ENCODE data around the gene MDN1. TPM values are rescaled to one million over a fixed set of nuclear protein-coding genes. Genes with fewer than 3 reads are reported as not detected.

The MDN1 gene
- total RNA-seq, 1 experiment from 2014 or later: 50.0 TPM

DNA sequence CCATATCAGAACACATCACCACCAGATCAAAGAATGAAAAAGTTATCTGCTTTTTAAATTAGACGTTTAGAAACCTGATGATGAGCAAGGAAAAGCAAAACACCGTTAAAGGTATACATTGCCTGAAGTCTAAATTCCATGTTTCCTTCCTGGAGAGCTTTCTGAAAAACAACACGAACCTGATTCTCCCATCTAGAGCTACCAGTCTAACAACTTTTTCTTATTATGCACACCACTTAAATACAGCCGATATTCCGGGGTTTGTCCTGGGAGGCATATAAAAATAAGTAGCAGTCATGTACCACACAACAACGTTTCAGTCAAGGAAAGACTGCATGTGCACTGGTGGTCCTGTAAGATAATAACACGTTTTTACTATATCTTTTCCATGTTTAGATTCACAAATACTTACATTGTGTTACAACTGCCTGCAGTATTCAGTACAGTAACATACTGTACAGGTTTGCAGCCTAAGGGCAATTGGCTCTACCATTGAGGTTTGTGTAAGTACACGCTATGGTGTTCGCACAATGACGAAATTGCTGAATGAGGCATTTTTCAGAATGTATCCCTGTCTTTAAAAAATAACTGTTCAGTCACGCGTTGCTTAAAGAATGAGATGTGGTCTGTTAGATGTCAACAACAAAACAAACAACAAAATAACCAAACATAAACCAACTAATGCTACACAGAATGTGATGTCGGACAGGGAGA is 162.0 kb downstream of the MDN1 start:
- intact Hi-C loops (cut with micrococcal nuclease; ENCODE audit: unreplicated experiment): no loop called here
- CTCF ChIA-PET: no interaction called here
- no peak for DNase-seq
- Mint-ChIP-seq H3K4me3 (ENCODE audit: low read depth, unreplicated experiment) (no peak overlapping the region), H3K36me3 (ENCODE audit: insufficient read depth, unreplicated experiment) (peaks cover 6% of the 10 kb centered on the region), H3K27ac (ENCODE audit: unreplicated experiment) (no peak overlapping the region), H3K27me3 (ENCODE audit: unreplicated experiment) (no peaks in the 10 kb centered on the region), H3K4me1 (ENCODE audit: low read depth, unreplicated experiment) (no peaks in the 10 kb centered on the region), H3K9me3 (ENCODE audit: low read depth, unreplicated experiment) (no peaks in the 10 kb centered on the region)
- TF ChIP-seq, protein P1, sequence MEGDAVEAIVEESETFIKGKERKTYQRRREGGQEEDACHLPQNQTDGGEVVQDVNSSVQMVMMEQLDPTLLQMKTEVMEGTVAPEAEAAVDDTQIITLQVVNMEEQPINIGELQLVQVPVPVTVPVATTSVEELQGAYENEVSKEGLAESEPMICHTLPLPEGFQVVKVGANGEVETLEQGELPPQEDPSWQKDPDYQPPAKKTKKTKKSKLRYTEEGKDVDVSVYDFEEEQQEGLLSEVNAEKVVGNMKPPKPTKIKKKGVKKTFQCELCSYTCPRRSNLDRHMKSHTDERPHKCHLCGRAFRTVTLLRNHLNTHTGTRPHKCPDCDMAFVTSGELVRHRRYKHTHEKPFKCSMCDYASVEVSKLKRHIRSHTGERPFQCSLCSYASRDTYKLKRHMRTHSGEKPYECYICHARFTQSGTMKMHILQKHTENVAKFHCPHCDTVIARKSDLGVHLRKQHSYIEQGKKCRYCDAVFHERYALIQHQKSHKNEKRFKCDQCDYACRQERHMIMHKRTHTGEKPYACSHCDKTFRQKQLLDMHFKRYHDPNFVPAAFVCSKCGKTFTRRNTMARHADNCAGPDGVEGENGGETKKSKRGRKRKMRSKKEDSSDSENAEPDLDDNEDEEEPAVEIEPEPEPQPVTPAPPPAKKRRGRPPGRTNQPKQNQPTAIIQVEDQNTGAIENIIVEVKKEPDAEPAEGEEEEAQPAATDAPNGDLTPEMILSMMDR (IDR thresholded peaks at IDR 0.05; ENCODE audit: unreplicated experiment): no peak
- BruUV-seq (replicated peaks): no TSS peak

DNA sequence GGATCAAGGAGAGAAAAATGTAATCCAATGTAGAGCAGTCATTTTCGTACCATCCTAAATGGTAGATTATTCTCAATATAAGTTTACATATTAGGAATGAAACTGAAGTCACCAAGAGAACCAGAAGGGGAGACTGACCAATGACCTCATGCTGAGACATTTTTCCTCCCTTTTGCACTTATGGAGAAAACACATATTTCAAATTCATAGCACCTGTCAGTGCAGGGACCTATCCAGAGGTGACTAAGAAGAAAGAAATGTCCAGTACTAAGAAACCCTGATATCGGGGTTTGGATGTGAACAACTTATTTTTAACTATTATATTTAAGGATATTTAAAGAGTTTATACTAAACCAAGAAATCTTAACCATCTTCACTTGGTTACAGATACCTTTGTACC is 164.5 kb downstream of the MDN1 start:
- BruUV-seq (replicated peaks): no TSS peak
- Mint-ChIP-seq H3K9me3 (ENCODE audit: low read depth, unreplicated experiment) (no peaks in the 10 kb centered on the region), H3K27me3 (ENCODE audit: unreplicated experiment) (no peaks in the 10 kb centered on the region), H3K27ac (ENCODE audit: unreplicated experiment) (no peak overlapping the region), H3K36me3 (ENCODE audit: insufficient read depth, unreplicated experiment) (peaks cover 16% of the 10 kb centered on the region), H3K4me3 (ENCODE audit: low read depth, unreplicated experiment) (no peak overlapping the region), H3K4me1 (ENCODE audit: low read depth, unreplicated experiment) (peaks cover 2% of the 10 kb centered on the region)
- TF ChIP-seq, protein P1 (IDR thresholded peaks at IDR 0.05; ENCODE audit: unreplicated experiment): no peak
- intact Hi-C loops (cut with micrococcal nuclease; ENCODE audit: unreplicated experiment): no loop called here
- no peak for DNase-seq
- CTCF ChIA-PET: no interaction called here

DNA sequence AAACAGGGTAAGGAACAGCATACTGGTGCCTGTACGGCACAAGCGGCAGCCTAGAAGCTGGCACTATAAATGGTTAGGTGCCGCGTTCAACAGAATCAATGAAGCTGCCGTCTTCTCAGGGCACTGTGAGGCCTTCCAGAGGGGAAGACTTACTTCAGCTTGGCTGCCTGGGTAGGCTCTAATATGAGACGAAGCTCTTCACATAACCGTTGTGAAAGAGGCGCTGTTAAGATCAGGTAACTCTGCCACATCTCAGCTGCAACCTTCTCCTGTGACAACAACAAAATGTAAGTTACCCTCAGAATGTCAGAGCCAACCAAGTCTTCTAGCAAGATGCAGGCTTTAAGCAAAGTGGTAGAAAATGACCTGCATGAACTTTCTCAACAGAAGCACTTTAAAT is 169.0 kb downstream of the MDN1 start:
- intact Hi-C loops (cut with micrococcal nuclease; ENCODE audit: unreplicated experiment): no loop called here
- H3K4me1 Mint-ChIP-seq (ENCODE audit: low read depth, unreplicated experiment): peaks cover 6% of the 10 kb centered on the region
- CTCF ChIA-PET: no interaction called here
- BruUV-seq (replicated peaks): no TSS peak
- H3K27me3 Mint-ChIP-seq (ENCODE audit: unreplicated experiment): no peaks in the 10 kb centered on the region
- peaks cover 23% of the 10 kb centered on the region for H3K36me3 Mint-ChIP-seq (ENCODE audit: insufficient read depth, unreplicated experiment)
- H3K9me3 Mint-ChIP-seq (ENCODE audit: low read depth, unreplicated experiment): no peaks in the 10 kb centered on the region
- H3K27ac Mint-ChIP-seq (ENCODE audit: unreplicated experiment): no peak overlapping the region
- TF ChIP-seq, protein P1 (IDR thresholded peaks at IDR 0.05; ENCODE audit: unreplicated experiment): no peak
- no peak for DNase-seq
- no peak overlapping the region for H3K4me3 Mint-ChIP-seq (ENCODE audit: low read depth, unreplicated experiment)

DNA sequence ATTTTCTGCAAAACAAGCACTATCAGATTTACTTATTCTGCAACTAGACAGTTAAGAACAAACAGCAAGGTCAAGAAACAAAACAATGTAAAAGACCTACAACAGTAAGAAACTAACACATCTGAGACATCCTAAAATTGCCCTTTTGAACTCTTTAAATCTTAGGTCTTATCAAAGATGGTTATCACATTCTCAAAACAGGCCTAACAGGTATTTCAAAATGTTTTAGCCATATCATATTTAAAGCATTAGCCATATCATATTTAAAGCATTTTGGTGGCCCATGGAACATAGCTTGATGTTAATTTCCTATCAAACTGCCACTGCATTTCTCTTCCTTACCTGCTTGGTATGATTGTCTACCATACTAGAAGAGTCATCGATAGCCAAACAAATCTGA is 169.9 kb downstream of the MDN1 start:
- Mint-ChIP-seq H3K27me3 (ENCODE audit: unreplicated experiment) (no peaks in the 10 kb centered on the region), H3K4me3 (ENCODE audit: low read depth, unreplicated experiment) (no peak overlapping the region), H3K4me1 (ENCODE audit: low read depth, unreplicated experiment) (peaks cover 6% of the 10 kb centered on the region), H3K36me3 (ENCODE audit: insufficient read depth, unreplicated experiment) (peaks cover 30% of the 10 kb centered on the region), H3K9me3 (ENCODE audit: low read depth, unreplicated experiment) (no peaks in the 10 kb centered on the region), H3K27ac (ENCODE audit: unreplicated experiment) (no peak overlapping the region)
- CTCF ChIA-PET: no interaction called here
- intact Hi-C loops (cut with micrococcal nuclease; ENCODE audit: unreplicated experiment): no loop called here
- TF ChIP-seq, protein P1 (IDR thresholded peaks at IDR 0.05; ENCODE audit: unreplicated experiment): no peak
- no TSS peak for BruUV-seq (replicated peaks)
- DNase-seq: no peak

Measured in Calu3 (cell line).